Measurements from ENCODE around the gene ZNF784. TPM values are rescaled to one million over a fixed set of nuclear protein-coding genes. Genes with fewer than 3 reads are reported as not detected.

Gene ZNF784
- total and polyA plus RNA-seq, 2 donors (not counting 3 experiments of a cell fraction or from before 2014, with no cell fraction given) = 4.9 TPM

DNA sequence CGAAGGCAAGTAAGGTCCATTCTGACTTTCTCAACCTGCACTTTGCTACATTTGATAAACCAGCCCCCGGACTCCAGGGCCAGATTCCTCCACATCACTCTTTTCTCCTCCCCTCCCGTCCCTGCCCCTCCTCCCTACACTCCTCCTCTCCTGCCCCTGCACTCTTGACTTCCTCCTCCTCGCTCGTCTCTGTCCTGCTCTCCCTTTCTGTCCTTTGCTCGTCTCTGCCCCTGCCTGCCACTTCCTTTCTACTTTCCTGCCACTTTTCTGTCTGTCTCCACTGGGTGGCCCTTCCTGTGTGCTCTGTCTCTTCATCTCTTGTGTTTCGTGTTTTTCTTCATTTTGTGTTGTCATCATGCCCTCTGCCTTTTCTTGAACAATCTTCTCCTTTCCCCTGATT is 37.5 kb upstream of the ZNF784 start:
- TF ChIP-seq, protein P1, sequence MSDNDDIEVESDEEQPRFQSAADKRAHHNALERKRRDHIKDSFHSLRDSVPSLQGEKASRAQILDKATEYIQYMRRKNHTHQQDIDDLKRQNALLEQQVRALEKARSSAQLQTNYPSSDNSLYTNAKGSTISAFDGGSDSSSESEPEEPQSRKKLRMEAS (IDR thresholded peaks at IDR 0.05; ENCODE audit: insufficient read depth, insufficient read length) = no peak
- TF ChIP-seq POLR2AphosphoS5 (IDR thresholded peaks at IDR 0.05; ENCODE audit: insufficient read depth, low read depth, low read length) = no peak
- no peak for TF ChIP-seq POLR2A (IDR thresholded peaks at IDR 0.05; ENCODE audit: low read depth, low read length)
- no peak for TF ChIP-seq FOS (IDR thresholded peaks at IDR 0.05; ENCODE audit: borderline replicate concordance, insufficient read depth, low read length)
- Histone ChIP-seq H3K4me1 (ENCODE audit: control insufficient read depth, extremely low read depth, insufficient read depth, low read length) (peaks cover 17% of the 10 kb centered on the region), H3K9ac (replicated peaks; ENCODE audit: extremely low read depth, insufficient read depth, low read length) (no peak overlapping the region), H3K27me3 (ENCODE audit: control insufficient read depth in 2 of 2, insufficient read depth in 2 of 2, low read length in 2 of 2) (no peaks in the 10 kb centered on the region), H4K20me1 (replicated peaks; ENCODE audit: control insufficient read depth, extremely low read depth, insufficient read depth, low read length) (peaks cover 8% of the 10 kb centered on the region), H2AFZ (ENCODE audit: low read depth, low read length) (no peak overlapping the region), H3K4me3 (replicated peaks in 1 of 3; ENCODE audit: insufficient read depth in 1 of 3, low read depth in 1 of 3, low read length in 3 of 3) (no peak overlapping the region), H3K9me3 (replicated peaks; ENCODE audit: control insufficient read depth, insufficient read depth, low read length) (no peaks in the 10 kb centered on the region), H3K4me2 (ENCODE audit: insufficient read depth, low read length) (no peak overlapping the region), H3K27ac (ENCODE audit: insufficient read depth, low read depth, low read length) (no peak overlapping the region), H3K36me3 (ENCODE audit: control insufficient read depth in 2 of 2, extremely low read depth in 1 of 2, insufficient read depth in 2 of 2, low read length in 2 of 2) (peaks cover 14 to 62% of the 10 kb centered on the region in 2 experiments), H3K9me1 (replicated peaks; ENCODE audit: control insufficient read depth, extremely low read depth, insufficient read depth, low read length) (no peaks in the 10 kb centered on the region), H3K79me2 (ENCODE audit: control insufficient read depth, insufficient read depth, low read length) (peaks cover 93% of the 10 kb centered on the region)
- no peak for DNase-seq (ENCODE audit: low read depth, low spot score)
- no peak for FAIRE-seq
- dilution Hi-C loops (cut with MboI; ENCODE audit: extremely low pct_ligation_motif_present, low sequenced_read_pairs) (no loop called here), intact Hi-C loops (cut with micrococcal nuclease) (no loop called here)
- POLR2A ChIA-PET = no interaction called here
- CTCF ChIA-PET = no interaction called here
- BruUV-seq (replicated peaks) = no TSS peak

DNA sequence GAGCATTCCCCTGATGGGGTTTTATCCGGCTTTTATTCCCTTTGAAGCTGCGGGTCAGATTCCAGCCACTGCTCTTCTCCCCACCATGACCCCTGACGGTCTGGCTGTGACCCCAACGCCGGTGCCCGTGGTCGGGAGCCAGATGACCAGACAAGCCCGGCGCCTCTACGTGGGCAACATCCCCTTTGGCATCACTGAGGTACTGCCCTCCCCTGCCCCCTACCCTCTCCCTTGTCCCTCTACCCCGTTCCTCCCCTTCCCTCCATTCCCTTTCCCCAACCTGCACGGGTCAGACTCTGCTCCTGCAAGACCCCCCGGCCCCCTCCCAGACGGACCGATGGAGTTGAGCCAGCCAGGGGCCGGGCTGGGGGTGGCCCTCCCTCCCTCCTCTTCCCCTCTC is 36.6 kb upstream of the ZNF784 start:
- Histone ChIP-seq H3K27ac (ENCODE audit: insufficient read depth, low read depth, low read length) (no peak overlapping the region), H3K4me1 (ENCODE audit: control insufficient read depth, extremely low read depth, insufficient read depth, low read length) (peaks cover 25% of the 10 kb centered on the region), H2AFZ (ENCODE audit: low read depth, low read length) (no peak overlapping the region), H3K4me3 (replicated peaks in 1 of 3; ENCODE audit: insufficient read depth in 1 of 3, low read depth in 1 of 3, low read length in 3 of 3) (no peak overlapping the region), H3K27me3 (ENCODE audit: control insufficient read depth in 2 of 2, insufficient read depth in 2 of 2, low read length in 2 of 2) (no peaks in the 10 kb centered on the region), H3K9me1 (replicated peaks; ENCODE audit: control insufficient read depth, extremely low read depth, insufficient read depth, low read length) (no peaks in the 10 kb centered on the region), H3K9me3 (replicated peaks; ENCODE audit: control insufficient read depth, insufficient read depth, low read length) (no peaks in the 10 kb centered on the region), H4K20me1 (replicated peaks; ENCODE audit: control insufficient read depth, extremely low read depth, insufficient read depth, low read length) (peaks cover 12% of the 10 kb centered on the region), H3K36me3 (ENCODE audit: control insufficient read depth in 2 of 2, extremely low read depth in 1 of 2, insufficient read depth in 2 of 2, low read length in 2 of 2) (peaks cover 14 to 54% of the 10 kb centered on the region in 2 experiments), H3K79me2 (ENCODE audit: control insufficient read depth, insufficient read depth, low read length) (peaks cover 93% of the 10 kb centered on the region), H3K4me2 (ENCODE audit: insufficient read depth, low read length) (no peak overlapping the region), H3K9ac (replicated peaks; ENCODE audit: extremely low read depth, insufficient read depth, low read length) (no peak overlapping the region)
- no peak for DNase-seq (ENCODE audit: low read depth, low spot score)
- POLR2A ChIA-PET = no interaction called here
- intact Hi-C loops (cut with micrococcal nuclease) (no loop called here), dilution Hi-C loops (cut with MboI; ENCODE audit: extremely low pct_ligation_motif_present, low sequenced_read_pairs) (no loop called here)
- CTCF ChIA-PET = no interaction called here
- TF ChIP-seq FOS (IDR thresholded peaks at IDR 0.05; ENCODE audit: borderline replicate concordance, insufficient read depth, low read length) (no peak), GATA2 (IDR thresholded peaks at IDR 0.05; ENCODE audit: insufficient read depth, insufficient read length, low read depth, low read length) (no peak), POLR2A (IDR thresholded peaks at IDR 0.05; ENCODE audit: low read depth, low read length) (no peak), MYC (IDR thresholded peaks at IDR 0.05; ENCODE audit: low read depth, low read length) (no peak), POLR2AphosphoS5 (IDR thresholded peaks at IDR 0.05; ENCODE audit: insufficient read depth, low read depth, low read length) (no peak), EZH2 (IDR thresholded peaks at IDR 0.05; ENCODE audit: borderline replicate concordance, low read depth, low read length, severe bottlenecking) (no peak), JUN (IDR thresholded peaks at IDR 0.05; ENCODE audit: borderline replicate concordance, insufficient read depth, insufficient read length, low read depth) (no peak)
- TF ChIP-seq, protein P1 (IDR thresholded peaks at IDR 0.05; ENCODE audit: insufficient read depth, insufficient read length) = no peak
- TF ChIP-seq, protein P2, sequence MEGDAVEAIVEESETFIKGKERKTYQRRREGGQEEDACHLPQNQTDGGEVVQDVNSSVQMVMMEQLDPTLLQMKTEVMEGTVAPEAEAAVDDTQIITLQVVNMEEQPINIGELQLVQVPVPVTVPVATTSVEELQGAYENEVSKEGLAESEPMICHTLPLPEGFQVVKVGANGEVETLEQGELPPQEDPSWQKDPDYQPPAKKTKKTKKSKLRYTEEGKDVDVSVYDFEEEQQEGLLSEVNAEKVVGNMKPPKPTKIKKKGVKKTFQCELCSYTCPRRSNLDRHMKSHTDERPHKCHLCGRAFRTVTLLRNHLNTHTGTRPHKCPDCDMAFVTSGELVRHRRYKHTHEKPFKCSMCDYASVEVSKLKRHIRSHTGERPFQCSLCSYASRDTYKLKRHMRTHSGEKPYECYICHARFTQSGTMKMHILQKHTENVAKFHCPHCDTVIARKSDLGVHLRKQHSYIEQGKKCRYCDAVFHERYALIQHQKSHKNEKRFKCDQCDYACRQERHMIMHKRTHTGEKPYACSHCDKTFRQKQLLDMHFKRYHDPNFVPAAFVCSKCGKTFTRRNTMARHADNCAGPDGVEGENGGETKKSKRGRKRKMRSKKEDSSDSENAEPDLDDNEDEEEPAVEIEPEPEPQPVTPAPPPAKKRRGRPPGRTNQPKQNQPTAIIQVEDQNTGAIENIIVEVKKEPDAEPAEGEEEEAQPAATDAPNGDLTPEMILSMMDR (IDR thresholded peaks at IDR 0.05; ENCODE audit: extremely low read depth in 1 of 2, insufficient read depth in 1 of 2, low read depth in 1 of 2, low read length in 2 of 2) = no peak
- FAIRE-seq = no peak
- BruUV-seq (replicated peaks) = no TSS peak

Data from endothelial cell of umbilical vein (primary cell).